GM20431 (cell line): ENCODE results near the gene PI16.

Experiments used
- in situ Hi-C: fragments of 300-500 bp; cut with MseI, MboI; formaldehyde crosslinking; loops from one replicate; pipeline ENCODE4 v1.15.0; 2020; ENCODE audit warnings: low sequenced_read_pairs; ENCODE audit not compliant: unreplicated experiment

The PI16 gene

GRCh38 chr6:36955136-36955535, 598 bp downstream of the PI16 start:
- in situ Hi-C loops, result no loop called here

DNA sequence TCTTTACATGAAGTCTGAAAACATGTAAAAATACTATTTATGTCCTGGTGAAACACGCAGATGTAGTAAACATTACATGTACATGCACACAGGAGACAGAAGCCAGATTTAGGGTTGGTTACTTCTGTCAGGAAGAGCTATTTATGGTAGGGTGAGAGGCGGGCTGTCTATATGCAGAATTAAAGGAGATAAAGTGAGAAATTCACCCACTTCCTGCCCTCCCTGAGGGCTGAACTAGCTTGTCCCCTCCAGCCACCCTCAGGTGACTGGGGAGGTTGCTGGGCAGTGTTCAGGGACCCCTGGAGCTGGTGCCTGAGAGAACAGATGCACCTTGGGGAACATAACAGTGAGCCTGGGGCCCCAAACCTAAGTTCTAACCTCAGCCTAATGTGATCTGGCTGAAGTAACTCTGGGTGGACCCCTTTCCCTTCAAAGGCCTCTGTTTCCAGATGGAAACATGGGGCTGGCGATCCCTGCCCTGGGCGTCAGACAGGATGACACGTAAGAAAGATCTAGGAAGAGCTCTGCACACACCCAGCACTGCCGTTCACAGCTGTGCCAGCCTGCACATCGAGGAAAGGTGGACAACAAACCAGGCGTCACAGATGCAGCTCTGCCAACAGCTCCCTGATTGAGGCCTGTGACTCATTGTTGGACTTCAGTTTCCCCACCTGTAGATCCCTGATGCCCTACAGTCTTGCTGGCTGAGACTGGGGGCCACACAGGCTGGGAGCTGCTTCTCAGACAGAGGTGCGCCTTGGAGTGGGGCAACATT, 1.3 kb downstream of the PI16 start:
- in situ Hi-C loops, result no loop called here

DNA sequence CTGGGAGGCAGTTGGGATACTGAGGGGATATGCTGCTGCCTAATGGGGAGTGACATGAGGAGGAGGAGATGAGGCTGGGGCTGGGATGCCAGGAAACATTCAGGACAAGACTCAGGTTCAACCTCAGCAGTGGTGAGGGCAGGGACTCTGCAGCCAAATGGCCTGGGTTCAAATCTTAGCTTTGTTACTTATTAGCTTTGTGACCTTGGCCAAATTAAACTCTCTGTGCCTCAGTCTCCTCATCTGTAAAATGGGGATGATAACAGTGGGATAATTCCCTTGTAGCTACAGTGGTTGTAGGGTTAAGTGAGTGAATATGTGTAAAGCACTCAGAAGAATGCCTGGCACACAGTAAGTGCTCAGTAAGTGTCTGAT, 1.9 kb downstream of the PI16 start:
- in situ Hi-C loops, result no loop called here

DNA sequence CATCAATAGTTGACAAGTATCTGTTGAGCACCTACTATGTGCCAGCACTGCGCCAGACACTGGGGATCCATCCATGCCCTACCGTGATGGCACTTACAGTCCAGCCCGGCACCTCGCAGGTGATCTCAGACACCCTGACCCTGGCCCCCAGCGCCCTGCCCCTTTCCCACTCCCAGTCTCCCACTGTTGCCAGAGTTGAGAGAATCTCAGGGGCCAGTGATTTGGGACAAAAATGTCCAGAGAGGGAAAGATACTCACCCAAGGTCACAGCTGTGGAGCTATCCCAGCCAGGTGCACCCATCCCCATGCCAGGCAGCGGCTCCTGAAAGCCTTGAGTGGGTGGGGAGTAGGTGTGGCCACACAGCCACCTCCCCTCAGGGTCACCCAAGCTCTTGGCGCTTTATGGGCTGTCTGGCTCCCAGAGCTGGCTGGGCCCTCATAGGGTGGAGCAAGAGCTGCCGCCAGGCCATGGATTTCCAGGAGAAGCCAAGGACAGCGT, 3.3 kb downstream of the PI16 start:
- in situ Hi-C loops, result no loop called here

DNA sequence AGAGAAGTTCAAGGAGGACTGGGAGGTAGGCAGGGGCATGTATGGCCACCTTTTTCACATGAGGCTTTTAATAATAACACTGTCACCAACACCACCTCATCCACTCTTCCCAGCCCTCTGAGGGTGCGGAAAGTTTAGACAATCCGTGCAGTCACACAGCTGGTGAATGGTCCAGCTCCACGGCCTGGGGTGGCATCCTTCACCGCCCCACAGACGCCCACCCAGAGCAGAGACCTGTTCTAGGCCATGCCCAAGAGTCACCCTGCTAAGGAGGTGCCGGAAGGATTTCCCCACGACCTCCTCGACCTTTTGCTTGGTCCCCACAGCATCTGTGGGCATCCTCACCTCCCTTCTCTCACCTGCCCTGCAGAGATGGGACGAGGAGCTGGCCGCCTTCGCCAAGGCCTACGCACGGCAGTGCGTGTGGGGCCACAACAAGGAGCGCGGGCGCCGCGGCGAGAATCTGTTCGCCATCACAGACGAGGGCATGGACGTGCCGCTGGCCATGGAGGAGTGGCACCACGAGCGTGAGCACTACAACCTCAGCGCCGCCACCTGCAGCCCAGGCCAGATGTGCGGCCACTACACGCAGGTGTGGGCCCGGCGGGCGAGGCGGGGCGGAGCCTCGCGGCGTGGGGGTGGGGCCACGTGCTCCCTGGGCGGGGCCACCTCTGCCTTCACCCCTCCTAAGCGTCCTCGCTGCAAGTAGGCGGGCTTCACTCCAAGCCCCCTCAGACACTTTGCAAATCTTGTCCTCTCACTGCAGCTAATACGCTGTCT, 4.4 kb downstream of the PI16 start:
- in situ Hi-C loops, result no loop called here

DNA sequence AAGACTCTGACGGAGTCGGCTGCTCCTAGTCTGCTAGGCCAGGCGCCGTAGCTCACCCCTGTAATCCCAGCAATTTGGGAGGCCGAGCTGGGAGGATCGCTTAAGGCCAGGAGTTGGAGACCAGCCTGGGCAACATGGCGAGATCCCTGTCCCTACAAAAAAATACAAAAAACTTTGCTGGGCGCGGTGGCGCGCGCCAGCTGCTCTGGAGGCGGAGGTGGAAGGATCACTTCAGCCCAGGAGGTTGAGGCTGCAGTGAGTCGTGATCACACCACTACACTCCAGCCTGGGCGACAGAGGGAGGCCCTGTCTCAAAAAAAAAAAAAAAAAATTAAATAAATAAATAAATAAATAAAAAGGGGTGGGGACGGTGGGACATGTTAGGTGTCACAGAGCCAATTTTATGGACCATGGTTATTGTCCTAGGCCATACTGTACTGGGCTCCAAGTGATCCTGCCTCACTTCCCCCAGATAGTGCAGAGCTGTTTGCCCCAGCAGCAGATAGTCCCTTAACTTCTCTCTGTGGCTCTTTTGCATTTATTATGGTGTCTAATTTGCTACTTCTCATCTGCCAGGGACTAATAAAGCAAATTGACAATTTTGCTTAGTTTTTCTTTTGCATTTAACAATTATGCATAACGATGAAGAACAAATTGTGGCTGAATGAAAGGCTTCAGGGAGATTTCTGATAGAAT, 5.2 kb downstream of the PI16 start:
- in situ Hi-C loops, result no loop called here

DNA sequence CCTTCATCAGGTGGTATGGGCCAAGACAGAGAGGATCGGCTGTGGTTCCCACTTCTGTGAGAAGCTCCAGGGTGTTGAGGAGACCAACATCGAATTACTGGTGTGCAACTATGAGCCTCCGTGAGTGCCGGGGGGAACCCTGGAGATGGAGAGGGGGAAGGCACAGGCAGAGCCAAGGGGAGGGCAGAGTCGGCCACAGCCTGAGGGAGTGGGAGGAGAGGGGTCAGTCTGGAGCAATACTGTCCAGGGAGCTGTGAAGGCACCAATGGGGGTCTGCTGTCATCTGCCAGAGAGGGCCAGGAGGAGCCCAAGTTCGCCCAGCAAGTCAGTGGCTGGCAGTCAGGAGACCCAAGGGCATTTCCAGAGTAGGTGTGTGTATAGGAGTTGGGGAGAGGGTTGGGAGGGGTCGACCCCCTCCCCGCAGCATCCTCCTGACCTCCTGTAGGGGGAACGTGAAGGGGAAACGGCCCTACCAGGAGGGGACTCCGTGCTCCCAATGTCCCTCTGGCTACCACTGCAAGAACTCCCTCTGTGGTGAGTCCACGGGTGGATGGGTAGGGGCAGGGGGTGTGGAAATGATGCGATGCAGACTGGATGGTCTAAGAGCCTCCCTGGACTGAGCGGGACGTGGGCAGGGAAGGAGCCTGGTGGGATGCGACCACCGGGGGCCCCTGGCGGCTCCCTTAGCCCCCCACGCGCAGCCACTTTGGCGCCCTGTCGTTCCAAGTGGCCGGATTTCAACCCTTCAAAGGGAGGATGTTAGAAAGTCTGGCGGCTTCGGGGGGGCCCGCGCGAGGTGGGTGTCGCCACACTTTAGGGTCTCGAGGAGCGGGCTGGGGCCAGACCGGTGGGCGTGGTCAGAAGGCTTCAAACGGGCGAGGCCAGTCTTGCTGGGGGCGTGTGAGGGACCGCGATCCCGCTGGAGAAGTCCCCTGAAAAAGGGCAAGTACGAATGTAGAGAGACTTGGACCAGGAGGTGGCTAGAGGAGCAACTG, 7.2 kb downstream of the PI16 start:
- in situ Hi-C loops, result no loop called here

GRCh38 chr6:36962874-36963273, 8.3 kb downstream of the PI16 start:
- in situ Hi-C loops, result no loop called here

DNA sequence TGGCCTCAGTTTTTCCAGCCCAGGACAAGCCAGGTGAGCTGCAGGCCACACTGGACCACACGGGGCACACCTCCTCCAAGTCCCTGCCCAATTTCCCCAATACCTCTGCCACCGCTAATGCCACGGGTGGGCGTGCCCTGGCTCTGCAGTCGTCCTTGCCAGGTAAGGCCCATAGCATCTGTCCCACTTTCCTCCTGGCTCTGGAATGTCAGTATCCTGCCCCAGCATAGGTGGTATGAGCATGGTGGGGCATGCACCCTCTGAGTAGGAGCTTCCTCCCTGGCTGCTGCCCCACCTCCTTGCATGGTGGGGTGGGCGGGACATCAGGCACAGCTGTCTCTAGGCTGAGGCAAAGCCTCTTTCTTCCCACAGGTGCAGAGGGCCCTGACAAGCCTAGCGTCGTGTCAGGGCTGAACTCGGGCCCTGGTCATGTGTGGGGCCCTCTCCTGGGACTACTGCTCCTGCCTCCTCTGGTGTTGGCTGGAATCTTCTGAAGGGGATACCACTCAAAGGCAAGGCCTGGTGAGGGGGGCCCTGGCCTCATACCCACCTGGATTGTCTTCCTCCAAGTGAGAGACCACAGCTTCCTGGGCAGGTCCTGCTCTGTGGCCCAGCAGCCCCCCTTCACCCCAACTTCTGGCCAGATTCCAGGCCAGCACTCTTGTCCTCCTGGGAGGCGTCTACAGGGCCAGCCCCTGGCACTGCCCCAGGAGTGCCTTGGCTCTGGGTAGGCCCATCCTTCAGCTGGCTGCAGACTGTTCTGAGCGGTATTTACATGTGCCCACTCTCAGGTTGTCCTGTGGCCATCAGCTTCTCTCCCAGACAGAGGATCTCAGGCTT, 9.1 kb downstream of the PI16 start:
- in situ Hi-C loops, result no loop called here

GRCh38 chr6:36964349-36964748, 9.8 kb downstream of the PI16 start:
- in situ Hi-C loops, result no loop called here

- in situ Hi-C loops, result no loop called here
These were observed 10.4 kb downstream of the PI16 start for GRCh38 chr6:36964908-36965307.

DNA sequence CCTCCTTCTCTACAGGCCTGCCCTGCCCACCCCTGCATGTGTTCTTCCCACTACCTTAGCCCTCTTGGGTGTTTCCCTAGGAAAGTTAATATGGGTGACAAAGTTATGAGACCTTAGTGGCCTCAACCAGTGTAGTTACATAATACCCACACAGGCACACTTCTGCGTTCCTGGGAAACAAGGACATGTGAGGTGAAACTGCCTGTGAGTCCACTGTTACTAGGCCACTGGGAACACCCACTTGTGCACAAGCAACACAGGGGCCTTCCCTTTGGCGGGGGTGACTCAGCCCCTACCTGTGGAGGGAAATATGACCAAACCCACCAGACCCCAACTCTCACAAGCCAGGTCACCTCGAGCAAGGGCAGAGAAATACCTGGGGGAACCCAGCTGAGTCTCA, 12.8 kb downstream of the PI16 start:
- in situ Hi-C loops, result no loop called here

DNA sequence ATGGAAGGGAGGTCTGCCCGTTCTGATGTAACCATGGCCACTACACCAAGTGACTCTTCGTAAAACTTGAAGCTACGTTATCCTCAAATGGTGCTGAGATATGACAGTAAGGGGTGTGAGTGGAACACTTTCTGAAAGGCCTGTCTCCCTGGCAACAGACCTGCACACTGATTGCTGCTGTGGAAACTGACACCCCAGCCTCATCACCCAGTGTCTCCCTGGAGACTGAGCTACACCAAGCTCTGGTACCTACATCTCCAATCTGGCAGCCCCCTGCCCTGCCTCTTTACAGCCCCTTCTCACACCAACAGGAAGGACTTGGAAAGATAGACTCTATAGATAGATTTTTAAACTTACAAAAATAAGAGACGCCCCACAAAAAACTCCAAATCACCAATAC, 13.2 kb downstream of the PI16 start:
- in situ Hi-C loops, result no loop called here

DNA sequence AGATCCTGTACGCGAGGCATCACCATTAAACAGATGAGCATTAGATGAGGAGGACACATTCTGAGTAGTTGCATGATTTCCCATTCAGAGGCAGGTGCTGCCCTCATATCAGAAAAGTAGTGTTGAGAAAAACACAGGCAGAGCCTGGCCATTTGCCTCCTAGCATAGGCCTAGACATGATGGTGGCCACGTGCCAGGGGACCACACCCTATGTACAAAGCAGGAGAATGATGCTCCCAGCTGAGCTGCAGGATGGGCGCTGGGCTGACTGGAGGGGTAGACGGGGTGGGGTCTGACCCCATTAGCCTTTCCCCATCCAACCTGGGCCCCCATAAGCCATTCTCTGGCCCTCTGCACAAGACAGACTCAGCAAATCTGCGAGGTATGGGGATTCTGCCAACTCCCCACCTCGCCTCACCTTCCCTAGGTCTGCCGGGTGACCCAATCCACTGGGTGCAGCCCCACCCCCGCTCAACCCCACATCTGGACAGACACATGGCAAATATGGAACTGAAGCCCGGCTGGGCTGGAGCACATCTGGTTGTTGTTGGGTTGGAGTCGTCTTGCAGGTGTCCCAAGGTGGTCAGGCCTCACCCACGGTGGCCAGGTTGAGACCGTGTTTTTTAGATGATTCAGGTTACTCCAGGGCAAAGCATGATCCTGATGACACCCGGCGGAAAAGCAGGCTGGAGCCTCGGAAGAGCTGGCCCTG, 13.9 kb downstream of the PI16 start:
- in situ Hi-C loops, result no loop called here

DNA sequence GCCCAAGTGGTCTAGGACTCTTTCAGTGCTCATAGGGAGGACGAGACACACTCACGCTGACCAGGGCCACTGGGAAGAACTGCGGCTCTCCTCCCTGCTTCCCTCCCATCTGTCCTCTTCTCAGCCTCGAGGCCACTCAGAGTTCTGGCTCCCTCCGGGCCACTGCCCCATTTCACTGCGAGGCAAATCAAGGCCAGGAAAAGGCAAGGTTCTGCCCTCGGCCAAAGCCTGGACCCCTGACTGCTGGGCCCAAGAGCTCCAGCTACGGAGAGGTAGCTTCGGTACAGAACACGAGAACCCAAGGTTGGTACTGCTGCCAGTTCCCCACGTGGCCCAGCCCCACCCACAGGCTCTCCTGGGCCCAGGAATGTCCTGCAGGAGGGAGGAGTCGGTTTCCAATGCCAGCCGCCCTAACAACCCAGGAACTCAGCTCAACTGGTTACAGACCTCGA, 14.7 kb downstream of the PI16 start:
- in situ Hi-C loops, result no loop called here

- in situ Hi-C loops, result no loop called here
These were observed 15.7 kb downstream of the PI16 start for GRCh38 chr6:36969988-36970891.
